ENCODE data around the gene CATSPERD. TPM values are rescaled to one million over a fixed set of nuclear protein-coding genes. Genes with fewer than 3 reads are reported as not detected.

Gene CATSPERD
- total RNA-seq, 1 experiment from 2014 or later = 0.50 TPM

DNA sequence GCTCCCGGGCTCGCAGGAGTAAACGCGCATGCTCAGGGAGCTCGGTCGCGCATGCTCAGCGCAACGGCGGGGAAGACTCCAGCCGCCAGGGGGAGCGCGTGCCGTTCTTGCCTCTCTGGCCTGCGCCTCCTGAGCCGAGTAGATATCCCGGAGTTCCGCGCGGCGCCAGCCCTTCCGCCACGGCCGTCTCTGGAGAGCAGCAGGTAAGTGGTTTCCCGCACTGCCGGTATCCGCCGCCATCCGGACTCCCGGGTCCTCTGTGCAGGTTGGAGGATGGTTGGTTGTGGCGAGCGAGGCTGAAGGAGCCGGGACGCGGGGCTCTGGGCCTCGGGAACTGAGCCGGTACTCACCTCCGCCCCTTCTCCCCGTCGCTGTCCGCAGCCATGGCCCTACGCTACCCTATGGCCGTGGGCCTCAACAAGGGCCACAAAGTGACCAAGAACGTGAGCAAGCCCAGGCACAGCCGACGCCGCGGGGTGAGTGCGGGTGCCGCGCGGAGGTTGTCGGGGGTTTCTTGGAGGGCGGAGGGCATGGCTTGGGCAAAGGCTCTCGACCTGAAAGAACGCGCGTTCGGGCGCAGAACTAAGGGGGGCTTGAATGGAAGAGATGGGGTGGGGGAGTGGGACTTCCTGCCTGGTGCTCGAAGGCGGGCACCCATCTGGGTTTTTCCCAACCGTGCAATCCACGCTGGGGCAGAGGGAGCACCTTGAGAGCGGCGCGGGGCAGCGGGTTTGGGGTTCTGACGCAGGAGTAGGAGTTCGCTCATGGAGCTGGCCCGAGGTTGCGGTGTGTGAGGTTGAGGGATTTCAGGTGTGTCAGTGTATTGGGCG is 30.1 kb upstream of the CATSPERD start, which contains the start of gene RPL36 (continued):
- peak; percentile 66; the same call in 1 of the 2 replicates for TF ChIP-seq ATF1 (CRISPR knock-in tag; IDR thresholded peaks at IDR 0.05)
- TF ChIP-seq ZNF423 (CRISPR knock-in tag; IDR thresholded peaks at IDR 0.05) = no peak
- 0 out of 2 replicates have a peak, but pooled peaks have one; percentile 9 for TF ChIP-seq TP53 (CRISPR knock-in tag; IDR thresholded peaks at IDR 0.05)
- peak; percentile 82; the same call in 1 of the 2 replicates for TF ChIP-seq TEAD1 (CRISPR knock-in tag; IDR thresholded peaks at IDR 0.05)
- TF ChIP-seq NFYB (CRISPR knock-in tag; conservative IDR thresholded peaks at IDR 0.05; ENCODE audit: low read depth) = no peak; the same call in 1 of the 2 replicates
- TF ChIP-seq, protein P1, sequence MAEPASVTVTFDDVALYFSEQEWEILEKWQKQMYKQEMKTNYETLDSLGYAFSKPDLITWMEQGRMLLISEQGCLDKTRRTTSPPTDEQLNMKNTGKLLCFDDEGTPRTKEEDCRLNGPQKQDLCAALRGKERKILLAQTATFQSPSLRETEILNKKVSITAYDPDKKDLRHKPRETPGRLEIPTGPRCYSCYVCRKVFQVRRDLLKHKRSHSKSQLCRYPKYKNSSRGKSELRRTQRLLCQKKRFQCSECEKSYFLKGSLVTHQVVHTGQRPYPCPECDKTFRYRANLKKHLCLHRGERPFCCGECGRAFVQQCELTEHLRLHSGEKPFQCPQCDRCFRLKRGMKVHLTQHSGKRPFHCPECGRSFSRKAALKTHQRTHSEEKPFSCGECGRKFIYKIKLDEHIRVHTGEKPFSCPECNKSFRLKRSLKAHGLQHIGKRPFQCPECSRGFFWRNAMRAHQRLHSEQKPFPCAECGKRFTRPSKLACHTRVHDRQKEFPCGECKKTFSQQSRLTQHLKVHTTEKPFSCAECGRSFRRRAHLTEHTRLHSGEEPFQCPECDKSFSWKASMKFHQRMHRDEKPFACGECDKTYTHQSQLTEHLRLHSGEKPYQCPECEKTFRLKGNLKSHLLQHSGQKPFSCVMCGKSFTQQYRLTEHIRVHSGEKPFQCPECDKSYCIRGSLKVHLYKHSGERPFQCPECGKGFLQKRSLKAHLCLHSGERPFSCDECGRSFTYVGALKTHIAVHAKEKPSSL (CRISPR knock-in tag; conservative IDR thresholded peaks at IDR 0.05) = no peak
- TF ChIP-seq JAZF1 (CRISPR knock-in tag; IDR thresholded peaks at IDR 0.05) = no peak
- no peak for TF ChIP-seq SOX15 (CRISPR knock-in tag; IDR thresholded peaks at IDR 0.05)
- TF ChIP-seq, protein P2, sequence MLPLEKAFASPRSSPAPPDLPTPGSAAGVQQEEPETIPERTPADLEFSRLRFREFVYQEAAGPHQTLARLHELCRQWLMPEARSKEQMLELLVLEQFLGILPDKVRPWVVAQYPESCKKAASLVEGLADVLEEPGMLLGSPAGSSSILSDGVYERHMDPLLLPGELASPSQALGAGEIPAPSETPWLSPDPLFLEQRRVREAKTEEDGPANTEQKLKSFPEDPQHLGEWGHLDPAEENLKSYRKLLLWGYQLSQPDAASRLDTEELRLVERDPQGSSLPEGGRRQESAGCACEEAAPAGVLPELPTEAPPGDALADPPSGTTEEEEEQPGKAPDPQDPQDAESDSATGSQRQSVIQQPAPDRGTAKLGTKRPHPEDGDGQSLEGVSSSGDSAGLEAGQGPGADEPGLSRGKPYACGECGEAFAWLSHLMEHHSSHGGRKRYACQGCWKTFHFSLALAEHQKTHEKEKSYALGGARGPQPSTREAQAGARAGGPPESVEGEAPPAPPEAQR (CRISPR knock-in tag; IDR thresholded peaks at IDR 0.05) = no peak
- TF ChIP-seq, protein P3, sequence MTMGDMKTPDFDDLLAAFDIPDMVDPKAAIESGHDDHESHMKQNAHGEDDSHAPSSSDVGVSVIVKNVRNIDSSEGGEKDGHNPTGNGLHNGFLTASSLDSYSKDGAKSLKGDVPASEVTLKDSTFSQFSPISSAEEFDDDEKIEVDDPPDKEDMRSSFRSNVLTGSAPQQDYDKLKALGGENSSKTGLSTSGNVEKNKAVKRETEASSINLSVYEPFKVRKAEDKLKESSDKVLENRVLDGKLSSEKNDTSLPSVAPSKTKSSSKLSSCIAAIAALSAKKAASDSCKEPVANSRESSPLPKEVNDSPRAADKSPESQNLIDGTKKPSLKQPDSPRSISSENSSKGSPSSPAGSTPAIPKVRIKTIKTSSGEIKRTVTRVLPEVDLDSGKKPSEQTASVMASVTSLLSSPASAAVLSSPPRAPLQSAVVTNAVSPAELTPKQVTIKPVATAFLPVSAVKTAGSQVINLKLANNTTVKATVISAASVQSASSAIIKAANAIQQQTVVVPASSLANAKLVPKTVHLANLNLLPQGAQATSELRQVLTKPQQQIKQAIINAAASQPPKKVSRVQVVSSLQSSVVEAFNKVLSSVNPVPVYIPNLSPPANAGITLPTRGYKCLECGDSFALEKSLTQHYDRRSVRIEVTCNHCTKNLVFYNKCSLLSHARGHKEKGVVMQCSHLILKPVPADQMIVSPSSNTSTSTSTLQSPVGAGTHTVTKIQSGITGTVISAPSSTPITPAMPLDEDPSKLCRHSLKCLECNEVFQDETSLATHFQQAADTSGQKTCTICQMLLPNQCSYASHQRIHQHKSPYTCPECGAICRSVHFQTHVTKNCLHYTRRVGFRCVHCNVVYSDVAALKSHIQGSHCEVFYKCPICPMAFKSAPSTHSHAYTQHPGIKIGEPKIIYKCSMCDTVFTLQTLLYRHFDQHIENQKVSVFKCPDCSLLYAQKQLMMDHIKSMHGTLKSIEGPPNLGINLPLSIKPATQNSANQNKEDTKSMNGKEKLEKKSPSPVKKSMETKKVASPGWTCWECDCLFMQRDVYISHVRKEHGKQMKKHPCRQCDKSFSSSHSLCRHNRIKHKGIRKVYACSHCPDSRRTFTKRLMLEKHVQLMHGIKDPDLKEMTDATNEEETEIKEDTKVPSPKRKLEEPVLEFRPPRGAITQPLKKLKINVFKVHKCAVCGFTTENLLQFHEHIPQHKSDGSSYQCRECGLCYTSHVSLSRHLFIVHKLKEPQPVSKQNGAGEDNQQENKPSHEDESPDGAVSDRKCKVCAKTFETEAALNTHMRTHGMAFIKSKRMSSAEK (CRISPR knock-in tag; IDR thresholded peaks at IDR 0.05; ENCODE audit: borderline replicate concordance) = no peak
- no peak for TF ChIP-seq ELF4 (CRISPR knock-in tag; IDR thresholded peaks at IDR 0.05; ENCODE audit: low read depth)
- TF ChIP-seq, protein P4, sequence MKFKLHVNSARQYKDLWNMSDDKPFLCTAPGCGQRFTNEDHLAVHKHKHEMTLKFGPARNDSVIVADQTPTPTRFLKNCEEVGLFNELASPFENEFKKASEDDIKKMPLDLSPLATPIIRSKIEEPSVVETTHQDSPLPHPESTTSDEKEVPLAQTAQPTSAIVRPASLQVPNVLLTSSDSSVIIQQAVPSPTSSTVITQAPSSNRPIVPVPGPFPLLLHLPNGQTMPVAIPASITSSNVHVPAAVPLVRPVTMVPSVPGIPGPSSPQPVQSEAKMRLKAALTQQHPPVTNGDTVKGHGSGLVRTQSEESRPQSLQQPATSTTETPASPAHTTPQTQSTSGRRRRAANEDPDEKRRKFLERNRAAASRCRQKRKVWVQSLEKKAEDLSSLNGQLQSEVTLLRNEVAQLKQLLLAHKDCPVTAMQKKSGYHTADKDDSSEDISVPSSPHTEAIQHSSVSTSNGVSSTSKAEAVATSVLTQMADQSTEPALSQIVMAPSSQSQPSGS (CRISPR knock-in tag; IDR thresholded peaks at IDR 0.05; ENCODE audit: borderline replicate concordance, low read depth) = peak; percentile 29; the same call in 1 of the 2 replicates
- TF ChIP-seq NR2C2 (CRISPR knock-in tag; IDR thresholded peaks at IDR 0.05) = no peak
- TF ChIP-seq ZNF416 (CRISPR knock-in tag; IDR thresholded peaks at IDR 0.05) = peak; percentile 53; the same call in 1 of the 2 replicates
- TF ChIP-seq, protein P5, sequence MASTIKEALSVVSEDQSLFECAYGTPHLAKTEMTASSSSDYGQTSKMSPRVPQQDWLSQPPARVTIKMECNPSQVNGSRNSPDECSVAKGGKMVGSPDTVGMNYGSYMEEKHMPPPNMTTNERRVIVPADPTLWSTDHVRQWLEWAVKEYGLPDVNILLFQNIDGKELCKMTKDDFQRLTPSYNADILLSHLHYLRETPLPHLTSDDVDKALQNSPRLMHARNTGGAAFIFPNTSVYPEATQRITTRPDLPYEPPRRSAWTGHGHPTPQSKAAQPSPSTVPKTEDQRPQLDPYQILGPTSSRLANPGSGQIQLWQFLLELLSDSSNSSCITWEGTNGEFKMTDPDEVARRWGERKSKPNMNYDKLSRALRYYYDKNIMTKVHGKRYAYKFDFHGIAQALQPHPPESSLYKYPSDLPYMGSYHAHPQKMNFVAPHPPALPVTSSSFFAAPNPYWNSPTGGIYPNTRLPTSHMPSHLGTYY (CRISPR knock-in tag; IDR thresholded peaks at IDR 0.05) = 0 out of 2 replicates have a peak, but pooled peaks have one; percentile 43
- TF ChIP-seq, protein P6, sequence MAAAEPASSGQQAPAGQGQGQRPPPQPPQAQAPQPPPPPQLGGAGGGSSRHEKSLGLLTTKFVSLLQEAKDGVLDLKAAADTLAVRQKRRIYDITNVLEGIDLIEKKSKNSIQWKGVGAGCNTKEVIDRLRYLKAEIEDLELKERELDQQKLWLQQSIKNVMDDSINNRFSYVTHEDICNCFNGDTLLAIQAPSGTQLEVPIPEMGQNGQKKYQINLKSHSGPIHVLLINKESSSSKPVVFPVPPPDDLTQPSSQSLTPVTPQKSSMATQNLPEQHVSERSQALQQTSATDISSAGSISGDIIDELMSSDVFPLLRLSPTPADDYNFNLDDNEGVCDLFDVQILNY (CRISPR knock-in tag; IDR thresholded peaks at IDR 0.05) = peak; percentile 94
- TF ChIP-seq IRF2 (CRISPR knock-in tag; IDR thresholded peaks at IDR 0.05; ENCODE audit: borderline replicate concordance, low read depth) = peak; percentile 46; the same call in 1 of the 2 replicates
- TF ChIP-seq, protein P7, sequence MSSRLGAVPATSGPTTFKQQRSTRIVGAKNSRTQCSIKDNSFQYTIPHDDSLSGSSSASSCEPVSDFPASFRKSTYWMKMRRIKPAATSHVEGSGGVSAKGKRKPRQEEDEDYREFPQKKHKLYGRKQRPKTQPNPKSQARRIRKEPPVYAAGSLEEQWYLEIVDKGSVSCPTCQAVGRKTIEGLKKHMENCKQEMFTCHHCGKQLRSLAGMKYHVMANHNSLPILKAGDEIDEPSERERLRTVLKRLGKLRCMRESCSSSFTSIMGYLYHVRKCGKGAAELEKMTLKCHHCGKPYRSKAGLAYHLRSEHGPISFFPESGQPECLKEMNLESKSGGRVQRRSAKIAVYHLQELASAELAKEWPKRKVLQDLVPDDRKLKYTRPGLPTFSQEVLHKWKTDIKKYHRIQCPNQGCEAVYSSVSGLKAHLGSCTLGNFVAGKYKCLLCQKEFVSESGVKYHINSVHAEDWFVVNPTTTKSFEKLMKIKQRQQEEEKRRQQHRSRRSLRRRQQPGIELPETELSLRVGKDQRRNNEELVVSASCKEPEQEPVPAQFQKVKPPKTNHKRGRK (CRISPR knock-in tag; IDR thresholded peaks at IDR 0.05; ENCODE audit: borderline replicate concordance) = no peak
- TF ChIP-seq, protein P8, sequence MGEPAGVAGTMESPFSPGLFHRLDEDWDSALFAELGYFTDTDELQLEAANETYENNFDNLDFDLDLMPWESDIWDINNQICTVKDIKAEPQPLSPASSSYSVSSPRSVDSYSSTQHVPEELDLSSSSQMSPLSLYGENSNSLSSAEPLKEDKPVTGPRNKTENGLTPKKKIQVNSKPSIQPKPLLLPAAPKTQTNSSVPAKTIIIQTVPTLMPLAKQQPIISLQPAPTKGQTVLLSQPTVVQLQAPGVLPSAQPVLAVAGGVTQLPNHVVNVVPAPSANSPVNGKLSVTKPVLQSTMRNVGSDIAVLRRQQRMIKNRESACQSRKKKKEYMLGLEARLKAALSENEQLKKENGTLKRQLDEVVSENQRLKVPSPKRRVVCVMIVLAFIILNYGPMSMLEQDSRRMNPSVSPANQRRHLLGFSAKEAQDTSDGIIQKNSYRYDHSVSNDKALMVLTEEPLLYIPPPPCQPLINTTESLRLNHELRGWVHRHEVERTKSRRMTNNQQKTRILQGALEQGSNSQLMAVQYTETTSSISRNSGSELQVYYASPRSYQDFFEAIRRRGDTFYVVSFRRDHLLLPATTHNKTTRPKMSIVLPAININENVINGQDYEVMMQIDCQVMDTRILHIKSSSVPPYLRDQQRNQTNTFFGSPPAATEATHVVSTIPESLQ (CRISPR knock-in tag; IDR thresholded peaks at IDR 0.05) = no peak
- peak; percentile 68 for TF ChIP-seq GABPB1 (CRISPR knock-in tag; IDR thresholded peaks at IDR 0.05)
- TF ChIP-seq, protein P9, sequence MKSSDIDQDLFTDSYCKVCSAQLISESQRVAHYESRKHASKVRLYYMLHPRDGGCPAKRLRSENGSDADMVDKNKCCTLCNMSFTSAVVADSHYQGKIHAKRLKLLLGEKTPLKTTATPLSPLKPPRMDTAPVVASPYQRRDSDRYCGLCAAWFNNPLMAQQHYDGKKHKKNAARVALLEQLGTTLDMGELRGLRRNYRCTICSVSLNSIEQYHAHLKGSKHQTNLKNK (CRISPR knock-in tag; IDR thresholded peaks at IDR 0.05) = no peak
- peak; percentile 70; the same call in 1 of the 2 replicates for TF ChIP-seq FOXK1 (CRISPR knock-in tag; IDR thresholded peaks at IDR 0.05)
